B cell (primary cell): ENCODE measurements around the gene TOM1L2.

Experiments
- CTCF ChIP-seq: fragments of 200-600 bp; IDR thresholded peaks from one replicate; pipeline ENCODE4 v1.8.0; 2022; ENCODE audit warnings: antibody characterized with exemption, mild to moderate bottlenecking
- EZH2 ChIP-seq: IDR thresholded peaks from 2 replicates; pipeline ENCODE4 v1.6.1; 2012; ENCODE audit warnings: borderline replicate concordance, low read depth, mild to moderate bottlenecking, moderate library complexity, low read length; ENCODE audit not compliant: insufficient read depth, poor library complexity, severe bottlenecking

- no peak for TF ChIP-seq CTCF
- no peak for TF ChIP-seq EZH2
Measured at GRCh38 chr17:17839791-17840707, 132.2 kb downstream of the TOM1L2 start.
